Mucosa of rectum (tissue), 2 donors: ENCODE data around the gene SORCS2.

Experiments used
- H3K27ac ChIP-seq, 2 donors: one replicate each; pipeline ENCODE4 v1.7.0; 2013; ENCODE audit warnings: inconsistent platforms in 2 of 2, low read depth in 2 of 2, low read length in 2 of 2
- H3K27me3 ChIP-seq, 2 donors: one replicate each; pipeline ENCODE4 v1.7.0; 2013; ENCODE audit warnings: low read length in 2 of 2; ENCODE audit not compliant: control insufficient read depth in 2 of 2, insufficient read depth in 2 of 2
- H3K36me3 ChIP-seq, 2 donors: one replicate each; pipeline ENCODE4 v1.7.0; 2013; ENCODE audit warnings: low read length in 2 of 2; ENCODE audit not compliant: control insufficient read depth in 2 of 2, insufficient read depth in 2 of 2
- H3K4me1 ChIP-seq, 2 donors: one replicate each; pipeline ENCODE4 v1.7.0; 2013; ENCODE audit warnings: low read length in 2 of 2, mild to moderate bottlenecking in 1 of 2; ENCODE audit not compliant: control insufficient read depth in 2 of 2, insufficient read depth in 2 of 2
- H3K4me3 ChIP-seq, 2 donors: one replicate each; pipeline ENCODE4 v1.7.0; 2013; ENCODE audit warnings: low read length in 2 of 2
- H3K9ac ChIP-seq, 2 donors: one replicate each; pipeline ENCODE4 v1.7.0; 2013; ENCODE audit warnings: low read length in 2 of 2, low read depth in 1 of 2, mild to moderate bottlenecking in 1 of 2
- H3K9me3 ChIP-seq, 2 donors: one replicate each; pipeline ENCODE4 v1.7.0; 2013; ENCODE audit warnings: low read length in 2 of 2; ENCODE audit not compliant: control insufficient read depth in 2 of 2
- donor health status: healthy.
- donor health status: Normal muscosa, but diverticular disease.

The SORCS2 gene

GRCh38 chr4:7632341-7632740, 440.0 kb downstream of the SORCS2 start:
- H3K9ac ChIP-seq: no peak overlapping the region
- H3K9me3 ChIP-seq: no peaks in the 10 kb centered on the region
- H3K27me3 ChIP-seq: peaks cover 0 to 4% of the 10 kb centered on the region in 2 donors
- H3K4me1 ChIP-seq: peaks cover 0 to 2% of the 10 kb centered on the region in 2 donors
- no peak overlapping the region for H3K4me3 ChIP-seq
- H3K27ac ChIP-seq: no peak overlapping the region
- H3K36me3 ChIP-seq: no peaks in the 10 kb centered on the region

GRCh38 chr4:7632971-7633370, 440.6 kb downstream of the SORCS2 start:
- H3K27ac ChIP-seq: no peak overlapping the region

GRCh38 chr4:7634661-7635251, 442.4 kb downstream of the SORCS2 start:
- Histone ChIP-seq H3K9ac (no peak overlapping the region), H3K27ac (no peak overlapping the region)

More at GRCh38 chr4:7632971-7633370, 440.6 kb downstream of the SORCS2 start:
- Histone ChIP-seq H3K27me3 (peaks cover 0 to 4% of the 10 kb centered on the region in 2 donors), H3K4me1 (peaks cover 0 to 2% of the 10 kb centered on the region in 2 donors), H3K36me3 (no peaks in the 10 kb centered on the region), H3K9ac (no peak overlapping the region), H3K4me3 (no peak overlapping the region), H3K9me3 (no peaks in the 10 kb centered on the region)

GRCh38 chr4:7635445-7636239, 443.3 kb downstream of the SORCS2 start:
- peaks cover 0 to 2% of the 10 kb centered on the region in 2 donors for H3K4me1 ChIP-seq
- no peak overlapping the region for H3K4me3 ChIP-seq
- peaks cover 0 to 4% of the 10 kb centered on the region in 2 donors for H3K27me3 ChIP-seq
- no peak overlapping the region for H3K9ac ChIP-seq
- no peaks in the 10 kb centered on the region for H3K36me3 ChIP-seq
- H3K27ac ChIP-seq: no peak overlapping the region
- H3K9me3 ChIP-seq: no peaks in the 10 kb centered on the region

More at GRCh38 chr4:7634661-7635251, 442.4 kb downstream of the SORCS2 start:
- Histone ChIP-seq H3K27me3 (peaks cover 0 to 4% of the 10 kb centered on the region in 2 donors), H3K9me3 (no peaks in the 10 kb centered on the region), H3K36me3 (no peaks in the 10 kb centered on the region), H3K4me1 (peaks cover 0 to 2% of the 10 kb centered on the region in 2 donors), H3K4me3 (no peak overlapping the region)

- Histone ChIP-seq H3K27ac (no peak overlapping the region), H3K9me3 (no peaks in the 10 kb centered on the region), H3K9ac (no peak overlapping the region), H3K4me1 (no peaks in the 10 kb centered on the region), H3K4me3 (no peak overlapping the region), H3K36me3 (no peaks in the 10 kb centered on the region), H3K27me3 (peaks cover 0 to 4% of the 10 kb centered on the region in 2 donors)
Measured at GRCh38 chr4:7636240-7636508, 443.8 kb downstream of the SORCS2 start.

- Histone ChIP-seq H3K4me3 (no peak overlapping the region), H3K9me3 (no peaks in the 10 kb centered on the region), H3K9ac (no peak overlapping the region), H3K27ac (no peak overlapping the region), H3K4me1 (no peaks in the 10 kb centered on the region), H3K36me3 (no peaks in the 10 kb centered on the region), H3K27me3 (peaks cover 0 to 4% of the 10 kb centered on the region in 2 donors)
Measured at GRCh38 chr4:7637139-7637538, 444.8 kb downstream of the SORCS2 start.

GRCh38 chr4:7637971-7638370, 445.6 kb downstream of the SORCS2 start:
- Histone ChIP-seq H3K4me3 (no peak overlapping the region), H3K9ac (no peak overlapping the region), H3K36me3 (no peaks in the 10 kb centered on the region), H3K9me3 (no peaks in the 10 kb centered on the region), H3K27ac (no peak overlapping the region), H3K27me3 (peaks cover 0 to 4% of the 10 kb centered on the region in 2 donors), H3K4me1 (no peaks in the 10 kb centered on the region)

GRCh38 chr4:7638489-7638888, 446.2 kb downstream of the SORCS2 start:
- Histone ChIP-seq H3K27me3 (peaks cover 0 to 4% of the 10 kb centered on the region in 2 donors), H3K9ac (no peak overlapping the region), H3K9me3 (no peaks in the 10 kb centered on the region), H3K4me3 (no peak overlapping the region), H3K27ac (no peak overlapping the region), H3K36me3 (no peaks in the 10 kb centered on the region), H3K4me1 (no peaks in the 10 kb centered on the region)

GRCh38 chr4:7638984-7639789, 446.8 kb downstream of the SORCS2 start:
- Histone ChIP-seq H3K27me3 (peaks cover 0 to 4% of the 10 kb centered on the region in 2 donors), H3K9ac (no peak overlapping the region), H3K4me3 (no peak overlapping the region), H3K27ac (no peak overlapping the region), H3K9me3 (no peaks in the 10 kb centered on the region), H3K36me3 (no peaks in the 10 kb centered on the region), H3K4me1 (no peaks in the 10 kb centered on the region)

- no peaks in the 10 kb centered on the region for H3K9me3 ChIP-seq
- no peak overlapping the region for H3K4me3 ChIP-seq
- no peaks in the 10 kb centered on the region for H3K4me1 ChIP-seq
- no peaks in the 10 kb centered on the region for H3K36me3 ChIP-seq
- no peak overlapping the region for H3K9ac ChIP-seq
- peaks cover 0 to 2% of the 10 kb centered on the region in 2 donors for H3K27me3 ChIP-seq
- H3K27ac ChIP-seq: no peak overlapping the region
Measured at GRCh38 chr4:7640136-7640535, 447.8 kb downstream of the SORCS2 start.
